NAMALWA (cell line): ENCODE results near the gene STRIP1.

Source experiments
- DNase-seq: peaks from one replicate; pipeline ENCODE4 v3.0.0-alpha.2; 2015; ENCODE audit warnings: low spot score

The STRIP1 gene

DNA sequence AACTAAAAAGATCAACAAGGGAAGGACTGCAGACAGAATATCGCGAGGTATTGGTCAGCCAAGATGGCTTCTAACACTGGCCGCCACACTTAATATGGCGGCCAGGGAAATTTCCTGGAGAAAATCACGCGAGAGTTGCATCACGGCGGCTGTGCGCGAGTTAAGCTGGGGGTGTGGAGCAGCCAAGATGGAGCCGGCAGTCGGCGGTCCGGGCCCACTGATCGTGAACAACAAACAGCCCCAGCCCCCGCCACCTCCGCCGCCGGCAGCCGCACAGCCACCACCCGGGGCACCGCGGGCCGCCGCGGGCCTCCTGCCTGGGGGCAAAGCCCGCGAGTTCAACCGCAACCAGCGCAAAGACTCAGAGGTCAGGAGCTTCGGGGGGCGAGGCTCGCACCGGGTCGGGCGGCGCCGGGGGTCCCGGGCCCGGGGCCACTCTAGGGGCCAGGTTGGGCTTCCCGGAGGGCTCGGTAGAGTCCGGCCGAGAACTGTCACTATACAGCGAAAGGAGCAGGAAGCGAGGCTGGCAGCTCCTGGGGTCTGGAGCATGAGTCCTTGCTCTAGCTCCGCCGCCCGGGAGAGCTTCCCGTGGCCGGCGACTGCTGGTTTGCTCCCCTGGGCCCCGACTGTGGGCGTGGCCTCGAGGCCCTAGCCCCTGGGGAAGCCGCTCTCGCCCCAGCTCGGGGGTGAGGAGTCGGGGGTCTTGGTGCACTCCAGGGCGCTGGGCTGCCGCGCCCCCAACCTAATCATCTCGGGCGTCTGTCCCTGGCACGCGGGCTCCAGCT lies at the start of gene STRIP1:
Gene STRIP1, plus strand, starts transcription at position 174 of the 785 bp plus-strand sequence. Its CDS starts 14 bp downstream, at position 188.
- DNase-seq: peak; percentile 98

- no peak for DNase-seq
These were observed 49.0 kb upstream of the STRIP1 start for GRCh38 chr1:109985247-109986053.

DNA sequence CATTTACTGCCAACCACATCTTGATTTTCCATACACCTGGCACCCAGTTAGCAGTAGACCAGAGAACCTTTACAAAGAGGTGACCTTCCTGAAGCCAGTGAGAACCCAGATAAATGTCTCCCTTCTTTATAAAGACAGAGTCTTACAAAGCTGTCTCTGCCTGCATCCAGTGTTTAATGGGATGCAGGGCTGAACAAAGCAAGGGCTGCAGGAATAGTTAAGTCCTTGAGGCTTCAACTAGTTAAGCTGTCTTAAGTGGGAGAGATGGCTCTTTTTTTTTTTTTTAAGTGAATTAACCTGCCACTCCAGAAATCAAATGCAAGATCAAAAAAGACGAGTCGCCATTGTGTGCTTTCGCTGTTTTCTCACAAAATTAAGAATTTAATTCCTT lies 48.4 kb upstream of the STRIP1 start:
- peak; percentile 18 for DNase-seq

- no peak for DNase-seq
These were observed 46.0 kb upstream of the STRIP1 start for GRCh38 chr1:109988349-109988914.

DNA sequence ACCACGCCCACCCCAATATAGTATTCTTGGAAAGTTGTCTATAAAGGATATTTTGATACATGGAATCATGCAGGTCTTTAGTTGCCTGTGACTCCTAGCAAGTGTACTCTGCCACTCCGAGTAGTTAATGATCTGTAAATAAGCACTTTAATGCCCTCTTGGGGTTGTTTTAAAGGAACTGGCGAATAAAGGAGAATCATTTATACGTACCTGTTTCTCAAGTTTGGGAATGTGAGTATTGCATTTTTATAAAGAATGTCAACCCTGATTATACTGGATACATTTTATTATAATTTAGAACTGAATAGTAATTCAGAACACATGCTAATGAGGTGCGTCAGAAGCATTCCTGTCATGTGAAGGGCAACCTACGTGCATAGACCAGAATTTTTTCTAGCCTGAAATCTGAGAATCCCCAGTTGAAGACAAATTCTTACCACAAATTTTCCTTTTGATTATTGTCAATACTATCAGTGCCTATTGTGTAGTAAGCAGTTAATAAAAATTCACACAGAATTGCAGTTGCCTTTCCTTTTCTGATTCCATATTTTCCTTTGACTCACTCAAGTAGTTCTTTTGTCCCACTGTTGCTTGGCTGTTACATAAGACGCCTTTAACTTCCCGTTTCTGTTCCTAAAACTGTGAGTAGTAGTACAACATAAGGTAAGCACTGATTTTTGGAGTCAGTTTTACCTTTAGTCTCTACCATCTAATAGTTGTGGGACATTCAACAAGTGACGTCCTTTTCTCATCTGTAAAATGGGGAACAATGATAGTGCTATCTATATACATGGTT lies 44.7 kb upstream of the STRIP1 start:
- DNase-seq: peak; percentile 35

DNA sequence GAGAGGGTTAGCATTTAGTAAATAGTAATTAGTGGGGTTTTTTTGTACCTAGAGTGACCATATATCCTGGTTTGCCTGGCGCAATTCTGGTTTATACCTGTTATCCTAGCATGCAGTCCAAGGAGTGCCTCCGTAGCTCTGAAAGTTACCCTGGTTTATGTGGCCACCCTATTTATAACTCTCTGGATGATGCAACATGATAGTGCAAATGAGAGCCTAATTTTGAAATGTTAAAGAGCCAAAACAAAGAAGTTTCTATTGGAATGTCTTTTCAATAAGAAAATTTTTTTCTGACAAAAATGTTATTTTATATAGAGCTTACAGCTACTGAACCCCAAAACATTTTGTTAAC lies 44.1 kb upstream of the STRIP1 start:
- no peak for DNase-seq

DNA sequence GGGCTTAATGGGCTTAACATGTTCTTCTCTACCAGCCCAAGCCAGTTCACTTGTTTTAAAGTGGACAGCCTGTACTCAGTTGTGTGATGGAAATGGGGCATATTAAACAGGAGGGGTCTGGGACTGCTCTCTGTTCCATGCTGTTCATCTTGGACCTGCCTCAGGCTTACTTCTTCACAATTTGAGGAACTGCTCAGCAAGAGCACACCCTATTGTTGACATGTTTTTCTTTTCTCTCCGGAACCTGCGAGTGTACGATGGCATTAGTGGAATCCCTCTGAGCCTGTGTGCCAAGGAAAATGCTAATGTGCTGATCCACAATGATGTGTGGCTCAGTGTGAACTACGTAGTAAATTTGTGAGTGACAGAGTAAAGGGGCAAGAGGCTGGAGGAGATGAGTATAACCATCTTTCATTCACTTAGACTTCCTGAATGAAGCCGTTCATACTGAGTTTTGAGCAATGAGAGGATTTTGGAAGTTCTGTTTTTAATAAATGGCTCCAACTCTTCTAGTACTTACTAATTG lies 43.0 kb upstream of the STRIP1 start:
- DNase-seq: no peak

DNA sequence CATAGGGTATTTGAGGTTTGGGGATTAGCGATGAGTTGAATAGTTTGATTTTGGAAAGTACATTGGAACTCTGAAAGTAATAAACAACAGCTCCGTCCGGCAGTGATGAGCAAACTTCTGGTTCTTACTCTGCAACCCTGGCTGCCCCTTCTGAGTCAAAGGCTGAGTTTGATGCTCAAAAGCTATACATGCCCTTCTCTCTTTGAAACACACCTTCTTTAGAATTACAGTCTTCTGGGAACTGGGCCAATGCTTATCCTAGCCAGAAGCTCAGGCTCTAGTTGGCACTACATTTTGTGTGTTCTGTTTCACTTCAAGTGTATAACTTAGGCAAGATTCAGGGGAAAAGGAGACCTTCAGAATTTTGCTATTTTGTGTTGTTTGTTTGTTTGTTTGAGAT lies 40.5 kb upstream of the STRIP1 start:
- no peak for DNase-seq

DNA sequence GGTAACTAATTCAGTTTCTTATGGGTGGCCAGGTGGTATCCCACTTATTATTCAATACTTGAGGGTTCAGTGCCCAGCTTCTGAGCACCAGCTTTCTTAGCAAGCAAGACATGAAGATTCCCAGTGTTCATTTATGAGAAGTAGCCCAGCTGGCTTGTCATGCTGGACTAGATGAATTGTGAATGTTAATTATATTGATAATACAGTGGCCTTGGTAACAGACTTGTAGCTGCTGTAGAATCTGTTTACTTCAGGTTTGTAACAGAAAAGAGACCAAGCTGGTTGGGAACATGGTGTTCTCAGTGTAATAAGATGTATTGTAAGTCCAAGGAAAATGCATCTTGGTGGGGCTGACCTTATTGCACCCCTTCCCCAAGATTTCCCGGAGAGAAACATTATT lies 39.8 kb upstream of the STRIP1 start:
- no peak for DNase-seq

- no peak for DNase-seq
These were observed 38.9 kb upstream of the STRIP1 start for GRCh38 chr1:109995536-109995935.

DNA sequence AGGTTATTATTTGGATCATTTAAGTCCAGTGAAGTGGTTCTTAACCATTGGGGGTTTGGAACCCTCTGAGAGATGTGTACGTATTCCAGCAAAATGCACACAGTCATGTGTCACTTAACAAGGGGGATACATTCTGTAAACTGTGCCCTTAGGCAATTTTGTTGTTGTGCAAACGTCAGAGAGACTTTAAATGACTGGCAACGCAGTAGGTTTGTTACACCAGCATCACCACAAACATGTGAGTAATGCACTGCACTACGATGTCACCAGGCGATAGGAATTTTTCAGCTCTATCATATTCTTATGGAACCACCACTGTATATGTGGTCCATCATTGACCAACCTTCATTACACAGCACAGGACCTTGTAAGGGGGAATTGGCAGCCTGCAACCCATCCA lies 37.9 kb upstream of the STRIP1 start:
- DNase-seq: no peak

- no peak for DNase-seq
These were observed 37.1 kb upstream of the STRIP1 start for GRCh38 chr1:109997204-109997866.

DNA sequence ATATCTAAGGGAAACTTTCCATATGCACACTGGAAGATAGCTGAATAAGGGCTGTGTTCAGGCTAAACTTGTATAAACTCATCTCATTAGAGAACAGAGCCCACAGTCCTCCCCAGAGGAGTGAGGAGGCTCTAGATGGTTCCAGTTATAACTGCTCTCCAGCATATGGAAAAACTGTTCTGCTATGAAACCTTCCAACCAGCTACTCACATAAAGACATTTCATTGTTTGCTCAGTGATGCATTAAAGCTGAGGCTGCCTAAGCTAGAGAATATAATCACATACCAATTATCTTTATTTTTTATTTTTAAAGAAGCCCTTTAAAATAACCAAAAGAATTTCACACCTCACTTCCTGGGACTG lies 36.6 kb upstream of the STRIP1 start:
- DNase-seq: no peak

- DNase-seq: no peak
These were observed 31.7 kb upstream of the STRIP1 start for GRCh38 chr1:110002695-110003094.

DNA sequence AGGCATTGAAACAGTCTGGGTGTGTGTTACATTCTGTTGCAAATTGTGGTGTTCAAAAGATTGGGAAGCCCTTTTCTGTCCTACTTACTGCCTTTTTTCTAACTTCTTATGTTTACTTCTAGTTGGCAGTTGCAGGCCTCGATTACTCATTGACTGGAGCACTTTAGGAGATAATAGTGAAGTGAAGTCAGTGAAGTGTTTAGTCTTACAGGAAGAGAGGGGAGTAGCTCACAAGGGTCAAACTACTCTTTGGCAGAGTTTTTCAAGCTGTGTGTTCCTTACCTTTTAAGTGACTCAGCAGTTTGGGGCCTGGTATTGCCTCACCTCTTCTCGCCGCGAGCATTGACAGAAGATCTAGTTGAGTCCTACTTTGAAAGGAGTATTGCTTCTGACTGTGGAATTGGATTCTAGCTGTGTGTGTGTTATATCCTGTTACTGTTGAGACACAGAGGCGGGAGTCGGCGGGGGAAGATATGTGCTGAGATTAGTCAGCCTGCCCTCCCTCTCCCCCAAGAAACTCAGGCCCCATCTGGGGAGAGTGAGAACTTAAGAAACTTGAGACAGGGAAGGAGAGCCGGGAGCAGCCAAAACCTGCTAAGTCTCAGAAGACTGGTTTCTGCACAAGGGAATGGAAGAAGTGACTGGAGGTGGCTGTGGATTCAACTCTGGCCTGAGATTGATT lies 30.5 kb upstream of the STRIP1 start:
- DNase-seq: no peak

DNA sequence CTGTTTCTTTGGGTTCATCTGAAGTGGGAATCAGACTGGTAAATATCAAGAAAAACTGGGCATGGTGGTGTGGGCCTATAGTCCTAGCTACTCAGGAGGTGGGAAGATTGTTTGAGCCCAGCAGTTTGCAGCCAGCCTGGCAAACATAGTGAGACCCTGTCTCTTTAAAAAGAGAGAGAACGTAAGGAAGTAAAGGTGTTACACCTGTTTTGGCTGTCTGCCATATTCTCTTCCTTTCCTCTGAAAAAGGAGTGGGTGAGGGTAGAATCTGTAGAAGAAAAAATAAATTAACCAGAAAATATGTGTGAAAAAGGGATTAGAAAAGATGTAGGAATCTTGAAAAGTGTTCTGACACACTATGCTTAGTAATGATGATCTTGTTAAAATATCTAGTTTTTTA lies 29.8 kb upstream of the STRIP1 start:
- no peak for DNase-seq

DNA sequence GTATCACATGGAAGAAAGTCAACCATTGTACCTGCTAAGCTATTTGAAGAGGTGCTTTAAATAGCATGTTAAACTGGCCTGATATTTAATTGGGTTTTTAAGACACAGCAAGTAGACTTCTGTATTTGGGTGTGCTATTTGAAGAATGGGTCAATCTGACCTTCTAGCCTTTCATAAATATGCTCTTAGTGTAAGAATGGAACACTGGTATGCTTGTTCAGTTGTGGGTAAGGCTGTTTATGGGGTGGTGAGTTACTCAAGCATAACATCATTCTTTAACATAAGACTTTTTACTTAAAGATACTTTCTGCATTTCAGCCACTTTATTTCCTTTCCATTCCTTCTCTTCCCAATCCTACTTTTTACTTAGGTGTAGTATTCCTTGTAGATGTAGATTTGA lies 28.5 kb upstream of the STRIP1 start:
- no peak for DNase-seq

DNA sequence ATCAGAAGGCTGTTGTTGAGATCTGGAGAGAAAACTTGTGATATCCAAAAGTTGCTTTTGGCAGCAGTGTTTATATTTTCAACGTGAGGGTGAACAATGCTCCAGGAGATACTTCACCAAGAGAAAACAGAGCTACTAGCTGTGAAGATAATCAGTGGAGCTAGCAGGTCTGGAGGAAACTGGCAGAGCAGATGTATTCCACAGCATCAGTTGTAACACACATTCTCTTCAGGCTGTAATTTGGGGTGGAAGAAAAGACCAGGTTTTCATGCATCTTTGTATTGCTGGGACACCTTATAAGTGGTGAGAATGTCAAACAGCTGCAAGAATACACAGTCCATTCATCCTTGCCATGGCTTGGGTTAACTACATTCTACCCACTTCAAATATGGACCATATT lies 27.9 kb upstream of the STRIP1 start:
- no peak for DNase-seq

DNA sequence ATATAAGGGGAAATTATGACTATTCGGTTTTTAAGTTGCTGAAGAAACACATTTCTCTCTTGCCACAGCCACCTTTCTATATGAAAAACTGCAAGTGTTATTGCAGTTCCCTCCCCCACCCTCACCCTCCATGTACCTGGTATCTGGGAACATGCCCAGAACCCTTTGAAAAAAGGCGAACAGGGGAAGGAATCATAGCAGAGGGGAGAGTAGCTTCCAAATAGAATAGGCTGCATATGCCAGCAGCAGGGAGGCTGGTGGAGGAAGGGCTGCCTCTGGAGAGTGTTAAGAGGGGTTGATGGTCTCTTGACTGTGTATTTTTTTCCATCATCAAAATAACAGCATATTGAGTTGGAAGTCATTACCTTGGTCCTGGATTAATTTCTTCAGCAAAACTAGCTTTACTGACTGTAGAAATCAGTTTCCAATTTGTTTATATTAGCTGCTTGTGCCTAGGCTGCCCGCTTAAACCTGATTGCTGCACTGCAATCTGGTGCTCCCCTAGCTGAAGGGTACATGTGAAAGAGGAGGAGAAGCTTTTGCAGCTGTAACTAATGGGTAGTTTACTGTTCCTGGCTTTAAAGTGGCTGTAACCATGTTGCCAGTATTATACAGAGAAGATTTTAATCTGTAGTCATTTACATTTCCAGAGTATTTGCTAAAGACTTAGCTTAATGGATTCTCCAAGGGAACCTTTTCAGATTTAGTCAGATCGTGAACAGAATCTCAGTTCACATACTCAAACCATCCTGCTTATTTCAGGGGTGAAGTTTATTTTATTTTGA lies 27.2 kb upstream of the STRIP1 start:
- no peak for DNase-seq

DNA sequence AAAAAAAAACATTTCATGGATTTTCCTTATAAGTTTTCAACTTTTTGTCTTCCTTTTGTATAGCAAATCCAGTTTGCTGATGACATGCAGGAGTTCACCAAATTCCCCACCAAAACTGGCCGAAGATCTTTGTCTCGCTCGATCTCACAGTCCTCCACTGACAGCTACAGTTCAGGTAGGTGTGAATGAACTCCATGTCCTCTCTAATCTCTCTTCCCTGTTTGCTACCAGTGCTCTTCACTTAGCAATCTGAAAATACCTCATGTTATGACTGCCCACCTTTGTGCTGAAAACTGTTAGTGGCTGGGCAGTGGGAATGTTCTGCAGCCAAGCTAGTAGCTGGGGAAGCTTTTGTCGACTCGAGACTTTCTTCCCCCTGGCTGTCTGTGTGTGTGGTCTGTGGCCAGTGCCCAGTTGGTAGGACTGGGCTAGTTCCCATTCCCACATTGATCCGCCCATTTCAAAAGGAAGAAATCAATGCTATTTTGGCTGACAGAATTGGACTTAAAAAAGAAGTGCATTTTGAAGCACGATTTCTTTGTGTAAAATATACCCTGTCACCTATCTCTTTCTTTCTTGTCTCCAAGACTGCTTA lies 25.4 kb upstream of the STRIP1 start:
- DNase-seq: no peak
